ENCODE results near the gene NOS1AP.

NOS1AP gene

DNA sequence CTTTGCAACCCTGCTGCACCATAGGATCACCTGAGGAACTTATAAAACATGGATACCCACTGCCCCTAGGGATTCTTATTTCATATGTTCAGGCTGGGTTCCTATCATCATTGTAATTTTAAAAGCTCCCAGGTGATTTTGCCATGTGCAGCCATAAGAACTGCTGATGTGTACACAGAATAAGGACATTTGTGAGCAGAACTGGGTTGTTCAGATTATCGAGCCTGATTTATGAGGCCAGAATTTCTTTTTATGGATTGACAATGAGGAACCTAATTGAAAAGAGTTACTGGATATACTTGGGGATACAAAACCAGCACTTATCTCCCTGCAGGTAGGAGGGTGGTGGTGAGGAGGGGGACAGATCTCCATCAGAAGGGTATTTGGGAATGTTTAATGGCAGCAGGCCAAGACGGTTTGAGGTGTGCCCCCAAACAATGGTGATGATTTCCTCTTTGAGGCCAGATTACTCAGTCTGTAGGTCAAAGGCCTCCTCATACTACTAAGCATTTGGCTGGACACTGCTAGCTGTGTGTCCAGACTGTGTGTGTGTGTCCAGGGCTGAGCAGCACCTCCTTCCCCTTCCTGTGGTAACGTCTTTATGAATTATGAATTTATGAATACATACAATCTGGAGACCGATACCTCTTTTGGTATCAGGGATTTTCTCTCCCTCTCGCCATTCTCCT is 18.9 kb downstream of the NOS1AP start:
- no peak for DNase-seq (ENCODE audit: low read depth in 1 of 2, low spot score in 1 of 2)

DNA sequence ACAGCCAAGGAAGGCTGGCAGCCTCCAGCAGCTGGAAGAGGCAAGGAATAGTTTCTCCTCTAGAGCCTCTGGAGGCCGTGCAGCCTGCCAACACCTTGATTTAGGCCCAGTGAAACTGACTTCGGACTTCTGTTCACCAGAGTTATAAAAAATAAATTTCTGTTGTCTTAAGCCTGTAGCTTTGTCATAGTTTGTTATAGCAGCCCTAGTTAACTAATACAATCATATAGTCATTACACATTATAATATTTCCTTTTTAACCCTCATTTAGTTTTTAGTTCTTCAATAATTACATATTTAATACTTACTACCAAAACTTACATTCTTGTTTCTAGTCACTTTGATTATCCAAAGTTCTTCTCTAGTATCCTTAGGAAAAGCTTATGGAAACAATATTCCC is 20.3 kb downstream of the NOS1AP start:
- DNase-seq (ENCODE audit: low read depth in 1 of 2, low spot score in 1 of 2), result no peak

DNA sequence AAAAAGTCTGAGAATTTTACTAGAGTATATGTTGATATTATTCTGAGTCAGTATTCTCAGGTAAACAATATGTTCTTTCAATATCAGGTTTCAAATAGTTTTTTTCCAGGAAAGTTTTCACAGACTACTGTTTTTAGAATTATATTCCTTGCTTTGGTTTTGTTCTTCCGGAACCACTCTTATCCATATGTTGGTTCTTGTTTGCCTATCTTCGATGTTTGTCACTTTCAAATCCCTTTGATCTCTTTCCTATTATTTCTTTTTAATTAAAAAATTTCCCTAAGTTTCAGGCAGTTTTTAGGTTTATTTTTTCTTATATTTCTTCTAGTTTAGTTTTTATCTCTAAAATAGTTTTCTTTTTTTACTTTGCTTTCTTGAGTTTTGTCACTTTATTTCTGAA is 20.9 kb downstream of the NOS1AP start:
- DNase-seq (ENCODE audit: low read depth in 1 of 2, low spot score in 1 of 2), result no peak

DNA sequence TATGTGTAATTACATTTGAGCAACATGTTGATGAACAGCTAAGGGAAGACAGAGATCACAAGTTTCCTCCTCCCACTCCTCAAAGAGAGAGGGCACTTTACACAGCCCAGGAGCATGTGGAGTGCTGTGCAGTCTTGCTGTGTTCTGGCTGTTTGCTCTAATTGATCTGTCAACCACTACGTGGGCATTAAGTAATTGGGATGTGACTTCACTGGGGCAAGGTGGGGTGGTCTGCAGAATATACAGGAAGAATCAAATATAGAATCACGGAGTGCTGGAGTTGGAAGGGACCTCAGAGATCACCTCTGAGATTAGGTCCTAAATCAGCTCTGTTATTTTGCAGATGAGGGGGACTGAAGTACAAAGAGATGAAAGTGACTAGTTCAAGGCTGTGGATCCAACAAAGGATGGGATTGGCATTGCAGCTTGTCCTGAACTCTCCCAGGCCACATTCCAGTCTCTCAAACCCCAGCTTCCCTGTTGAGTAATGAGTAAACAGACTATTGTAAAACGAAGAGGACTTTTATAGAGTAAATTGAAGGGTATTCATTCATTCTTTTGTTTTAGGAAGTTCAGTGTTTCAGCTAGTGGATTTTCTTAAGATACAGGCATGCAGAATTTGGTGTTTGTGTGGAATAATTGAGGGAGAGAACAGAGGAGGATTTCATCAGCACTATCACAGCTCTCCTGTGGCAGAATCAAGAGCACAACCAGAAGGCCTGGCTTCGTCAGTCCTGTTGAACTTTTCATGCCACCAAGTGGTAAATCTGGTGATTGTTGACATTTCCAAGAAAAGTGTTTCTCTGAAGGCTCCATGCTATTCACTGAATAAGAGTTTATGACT is 22.4 kb downstream of the NOS1AP start:
- DNase-seq (ENCODE audit: low read depth in 1 of 2, low spot score in 1 of 2), result no peak

DNA sequence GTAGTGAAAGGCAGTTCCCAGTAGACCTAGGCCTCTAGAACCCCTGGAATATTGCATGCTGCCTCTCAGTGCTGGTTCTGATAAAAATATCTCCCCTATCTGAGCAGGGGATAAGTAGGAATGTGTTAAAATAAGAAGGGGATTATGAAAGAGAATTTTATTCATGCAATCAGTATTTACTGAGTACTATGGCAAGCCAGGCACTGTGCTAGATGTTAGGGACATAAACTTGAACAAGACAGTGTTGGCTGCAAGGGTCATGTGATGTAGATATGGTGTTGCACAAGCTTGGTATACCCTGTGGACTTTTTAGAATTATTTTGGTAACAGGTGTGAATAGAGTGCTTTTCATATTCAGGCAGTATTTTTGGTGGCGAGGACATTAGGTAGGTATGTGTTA is 23.6 kb downstream of the NOS1AP start:
- DNase-seq (ENCODE audit: low read depth in 1 of 2, low spot score in 1 of 2), result no peak

DNA sequence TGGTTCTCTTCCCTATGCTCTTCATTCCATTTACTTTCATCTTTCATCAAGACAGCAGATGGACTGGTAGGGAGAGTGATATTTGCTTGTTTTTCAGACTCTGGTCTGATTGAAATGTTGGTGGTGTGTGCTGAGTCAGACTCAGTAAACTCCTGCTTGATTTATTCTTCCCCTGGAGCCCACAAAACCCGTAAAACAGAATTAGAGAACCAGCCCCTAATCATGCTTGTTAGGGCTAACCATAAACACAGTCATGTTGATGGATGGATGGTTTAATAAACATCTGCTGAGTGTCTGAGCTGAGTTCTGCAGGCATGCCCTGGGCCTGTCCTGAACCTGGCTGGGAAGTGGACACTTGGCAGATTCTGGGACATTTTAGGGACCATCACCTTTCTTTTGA is 24.8 kb downstream of the NOS1AP start:
- no peak for DNase-seq (ENCODE audit: low read depth in 1 of 2, low spot score in 1 of 2)

DNA sequence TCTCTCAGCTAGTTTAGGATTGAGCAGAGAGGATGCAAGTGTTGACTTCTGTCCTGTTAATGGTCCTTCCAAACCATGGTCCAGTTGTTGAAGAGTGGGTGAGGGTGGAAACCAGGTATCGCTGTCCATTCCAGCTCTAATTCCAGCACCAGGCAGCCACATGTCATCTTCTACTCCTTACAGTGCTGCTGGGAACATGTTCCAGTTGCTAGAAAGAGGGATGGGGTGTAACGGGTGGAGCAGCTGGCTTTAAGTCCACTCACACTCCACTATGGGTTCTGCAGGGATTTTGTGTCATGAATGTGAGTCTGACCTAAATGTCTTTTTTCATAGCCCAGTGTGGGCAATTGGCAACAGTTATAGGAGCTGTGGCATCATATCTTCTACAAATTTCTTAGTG is 25.2 kb downstream of the NOS1AP start:
- no peak for DNase-seq (ENCODE audit: low read depth in 1 of 2, low spot score in 1 of 2)

DNA sequence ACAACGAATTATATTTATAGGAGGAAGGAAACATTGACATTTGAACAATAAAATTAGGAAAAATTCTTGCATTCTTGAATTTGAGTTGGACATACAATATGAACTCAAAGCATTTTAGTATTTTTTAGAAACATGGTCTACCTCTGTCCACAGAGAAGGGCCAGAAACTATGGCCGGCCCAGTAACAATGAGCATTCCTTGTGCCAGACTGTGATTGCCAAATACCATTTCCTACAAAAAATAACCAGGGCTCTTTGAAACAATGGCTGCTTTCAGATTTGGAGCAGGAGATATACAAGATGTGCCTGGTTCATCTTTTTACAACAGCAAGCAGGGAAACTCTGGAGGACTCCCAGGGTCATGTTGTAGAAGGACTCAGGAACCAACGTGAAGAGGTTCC is 38.4 kb downstream of the NOS1AP start:
- DNase-seq (ENCODE audit: low read depth in 1 of 2, low spot score in 1 of 2), result no peak

DNA sequence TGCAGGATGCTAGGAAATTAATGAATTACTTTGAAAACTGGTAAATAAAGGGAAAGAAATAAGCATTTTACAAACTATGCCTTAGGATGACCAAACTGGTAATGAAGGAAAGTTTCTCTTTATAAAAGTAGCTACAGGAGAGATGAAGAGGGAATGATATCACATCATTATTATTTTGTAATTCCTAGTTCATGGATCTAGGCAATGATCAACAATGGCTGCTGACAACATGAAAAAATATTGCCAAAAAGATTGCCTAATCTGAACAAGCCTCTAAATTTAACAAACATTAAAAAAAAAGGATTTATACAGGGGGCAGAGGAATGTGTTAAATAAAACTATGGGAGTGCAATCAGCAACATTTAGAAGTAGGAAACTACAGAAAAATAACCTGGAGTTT is 38.9 kb downstream of the NOS1AP start:
- no peak for DNase-seq (ENCODE audit: low read depth in 1 of 2, low spot score in 1 of 2)

DNA sequence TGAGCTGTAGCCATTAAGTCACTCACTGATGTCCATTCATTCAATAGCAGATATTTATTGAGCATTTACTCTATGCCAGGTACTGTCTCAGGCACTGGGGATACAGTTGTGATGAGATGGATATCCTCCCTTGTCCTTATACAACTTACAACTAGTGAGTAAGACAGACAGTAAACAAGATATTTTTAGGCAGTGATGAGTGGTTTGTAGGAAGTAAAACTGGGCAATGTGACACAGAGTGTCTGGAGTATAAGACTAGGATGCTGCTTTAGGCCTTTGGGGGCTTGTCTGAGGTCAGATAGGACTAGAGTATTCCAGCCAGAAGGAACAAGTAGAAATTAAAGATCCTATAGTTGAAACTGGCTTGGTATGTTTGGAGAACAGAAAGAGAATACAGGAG is 41.4 kb downstream of the NOS1AP start:
- no peak for DNase-seq (ENCODE audit: low read depth in 1 of 2, low spot score in 1 of 2)

DNA sequence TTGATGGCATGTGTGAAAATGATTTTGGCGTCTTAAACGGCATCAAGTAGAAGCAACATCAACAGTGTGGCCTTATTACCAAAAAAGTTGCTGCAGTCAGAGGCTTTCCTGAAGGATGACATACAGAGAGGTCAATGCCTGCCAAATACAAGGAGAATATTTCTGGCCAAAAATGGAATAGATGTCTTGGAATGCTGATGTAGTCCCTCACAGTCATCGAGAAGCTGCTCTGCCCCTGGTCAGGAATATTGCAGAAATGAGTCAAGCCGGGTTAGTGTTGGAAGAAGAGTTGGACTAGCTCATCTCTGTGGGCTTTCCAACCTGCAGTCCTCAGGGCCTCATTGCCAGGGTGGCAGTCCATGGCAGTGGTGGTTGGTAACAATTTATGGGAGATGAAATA is 42.1 kb downstream of the NOS1AP start:
- DNase-seq (ENCODE audit: low read depth in 1 of 2, low spot score in 1 of 2), result no peak

DNA sequence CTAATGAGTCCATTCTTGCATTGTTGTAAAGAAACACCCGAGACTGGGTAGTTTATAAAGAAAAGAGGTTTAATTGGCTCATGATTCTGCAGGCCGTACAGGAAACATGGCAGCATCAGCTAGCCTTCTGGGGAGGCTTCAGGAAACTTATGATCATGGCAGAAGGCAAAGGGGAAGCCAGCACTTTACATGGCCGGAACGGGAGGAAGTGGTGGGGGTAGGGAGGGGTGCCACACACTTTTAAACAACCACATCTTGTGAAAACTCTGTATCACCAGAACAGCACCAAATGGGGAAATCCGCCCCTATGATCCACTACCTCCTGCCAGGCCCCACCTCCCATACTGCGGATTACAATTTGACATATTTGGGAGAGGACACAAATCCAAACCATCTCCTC is 43.9 kb downstream of the NOS1AP start:
- DNase-seq (ENCODE audit: low read depth in 1 of 2, low spot score in 1 of 2), result no peak

DNA sequence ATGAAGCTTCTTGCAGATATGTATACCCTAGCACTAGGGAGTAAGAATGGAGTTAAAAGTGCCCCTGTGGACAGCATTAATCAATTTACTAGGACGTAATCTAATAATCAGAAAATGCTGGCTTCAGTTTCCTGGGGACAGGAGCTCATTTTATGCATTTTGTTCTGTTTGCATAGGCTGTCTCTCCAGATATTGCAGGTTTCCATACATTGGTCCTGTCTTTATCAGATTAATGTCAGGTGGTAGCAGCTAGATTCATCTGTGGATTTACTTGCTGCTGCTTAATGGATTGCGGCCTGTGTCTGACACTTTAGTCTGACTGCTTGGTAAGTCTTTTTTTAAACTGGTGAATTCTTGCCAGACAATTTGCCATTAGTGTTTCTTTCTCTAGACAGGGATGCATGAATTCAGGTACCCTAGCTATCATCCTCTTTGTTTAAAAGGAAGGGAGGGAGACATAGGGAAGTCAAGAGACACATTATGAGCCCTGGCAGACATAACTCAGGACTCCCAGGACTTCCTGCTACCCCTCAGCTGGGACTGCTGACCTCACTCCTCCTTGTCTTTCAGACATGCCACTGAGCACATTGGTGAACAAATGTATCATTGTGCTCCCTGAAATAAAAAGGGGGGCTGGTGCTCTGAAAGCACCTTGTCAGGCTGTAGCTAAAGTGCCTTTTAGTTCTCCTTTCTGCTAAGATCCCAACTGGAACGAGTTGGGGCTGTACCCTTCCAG is 47.7 kb downstream of the NOS1AP start:
- no peak for DNase-seq (ENCODE audit: low read depth in 1 of 2, low spot score in 1 of 2)

DNA sequence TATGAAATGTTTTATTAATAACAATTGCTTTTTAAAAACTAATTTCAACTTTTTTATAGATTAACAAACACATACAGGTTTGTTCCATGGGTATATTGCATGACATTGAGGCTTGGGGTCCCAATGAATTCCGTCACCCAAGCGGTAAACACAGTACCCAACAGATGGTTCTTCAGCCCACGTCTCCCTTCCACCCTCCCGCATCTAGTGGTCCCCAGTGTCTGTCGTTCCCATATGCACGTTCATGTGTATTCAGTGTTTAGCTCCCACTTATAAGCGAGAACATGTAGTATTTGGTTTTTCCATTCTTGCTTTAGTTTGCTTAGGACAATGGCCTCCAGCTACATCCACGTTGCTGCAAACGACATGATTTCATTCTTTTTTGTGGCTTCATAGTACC is 48.6 kb downstream of the NOS1AP start:
- no peak for DNase-seq (ENCODE audit: low read depth in 1 of 2, low spot score in 1 of 2)

DNA sequence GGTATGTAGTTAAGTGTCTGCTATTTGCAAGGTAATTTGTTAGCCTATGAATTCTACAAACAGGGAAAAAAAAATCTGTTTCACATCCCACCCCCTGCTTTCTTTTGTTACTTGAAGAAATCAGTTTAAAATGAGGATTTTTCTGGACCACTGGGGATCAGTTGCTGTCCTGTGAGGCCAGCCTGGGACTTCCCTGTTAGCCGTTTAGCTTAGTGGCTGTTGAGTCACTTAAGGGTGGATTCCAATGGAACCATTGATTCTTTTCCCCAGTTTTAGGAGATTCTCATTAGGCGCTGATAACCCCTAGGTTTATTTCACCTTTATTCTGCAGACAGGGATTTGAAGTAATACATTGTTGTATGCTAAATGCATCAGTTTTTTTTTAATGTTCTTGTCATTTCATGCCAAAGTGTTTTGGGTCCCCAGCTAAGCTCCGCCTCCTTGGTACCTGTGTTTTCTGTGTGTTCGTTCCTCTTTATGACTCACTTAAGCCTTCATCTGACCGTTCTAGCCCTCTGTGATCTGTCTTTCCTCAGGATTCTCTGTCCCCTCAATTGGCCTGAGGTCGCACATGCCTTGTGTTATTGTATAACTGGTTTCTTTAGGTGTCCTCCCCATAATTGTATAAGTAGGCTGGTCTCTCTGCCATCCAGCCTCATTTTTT is 59.3 kb downstream of the NOS1AP start:
- no peak for DNase-seq (ENCODE audit: low read depth in 1 of 2, low spot score in 1 of 2)

DNA sequence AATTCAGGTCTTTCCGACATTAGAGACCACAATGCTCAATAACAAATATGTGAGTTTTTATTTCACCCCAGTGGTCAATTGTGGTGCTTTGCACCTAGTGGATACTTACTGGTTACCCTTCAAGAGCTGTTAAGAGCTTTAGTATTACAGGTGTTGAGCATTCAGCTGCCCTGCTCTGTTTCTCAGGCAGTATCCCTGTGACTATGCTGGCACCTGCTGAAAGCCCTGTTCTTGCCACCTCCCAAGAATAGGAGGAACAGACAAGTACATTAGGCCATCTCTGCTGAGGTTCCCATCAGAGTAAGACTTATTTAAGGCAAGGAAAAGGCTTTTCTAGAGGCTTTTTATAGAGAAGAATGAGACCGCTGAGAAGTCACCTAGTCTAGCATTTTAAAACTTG is 60.8 kb downstream of the NOS1AP start:
- no peak for DNase-seq (ENCODE audit: low read depth in 1 of 2, low spot score in 1 of 2)

DNA sequence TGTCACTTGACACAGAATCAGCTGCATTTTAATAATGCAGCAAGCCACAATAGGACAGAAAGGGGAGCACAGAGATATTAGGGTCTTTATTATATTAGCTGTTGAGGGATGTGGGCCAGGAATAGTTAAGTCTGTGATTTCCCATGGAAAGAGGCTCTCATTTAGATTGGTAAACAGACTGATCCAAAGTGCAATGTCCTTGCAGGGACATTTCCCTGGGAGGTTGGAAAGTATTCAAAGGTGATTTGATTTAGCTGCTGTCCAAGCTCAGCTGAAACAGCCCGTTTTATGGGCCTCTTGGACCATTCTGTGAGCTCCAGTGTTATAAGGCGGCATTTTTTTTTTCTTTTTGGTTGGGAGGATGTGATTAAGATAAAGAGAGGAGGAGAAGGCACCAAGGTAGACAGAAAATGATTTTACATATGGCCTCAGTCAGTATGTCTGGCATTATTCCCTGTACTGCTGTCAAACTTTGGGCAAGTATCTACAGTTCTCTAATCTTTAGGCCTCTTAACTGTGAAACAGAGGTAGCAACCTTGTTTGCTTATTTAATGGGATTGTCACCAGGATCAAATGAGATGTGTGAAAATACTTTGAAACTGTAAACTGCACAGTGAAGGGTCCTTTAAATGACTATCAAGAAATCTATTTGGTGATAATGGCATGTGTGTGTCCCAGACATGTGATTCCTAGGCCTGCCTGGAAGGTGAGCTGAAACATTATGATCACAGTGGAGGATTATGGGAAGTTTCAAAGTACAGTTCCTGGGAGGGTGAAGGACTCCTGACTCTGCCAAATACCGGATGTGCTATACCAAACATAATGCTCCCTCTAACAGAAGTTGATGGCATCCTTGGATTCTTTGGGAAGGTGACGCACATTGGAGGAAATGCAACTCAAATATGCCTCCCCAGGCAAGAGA is 62.2 kb downstream of the NOS1AP start:
- no peak for DNase-seq (ENCODE audit: low read depth in 1 of 2, low spot score in 1 of 2)

DNA sequence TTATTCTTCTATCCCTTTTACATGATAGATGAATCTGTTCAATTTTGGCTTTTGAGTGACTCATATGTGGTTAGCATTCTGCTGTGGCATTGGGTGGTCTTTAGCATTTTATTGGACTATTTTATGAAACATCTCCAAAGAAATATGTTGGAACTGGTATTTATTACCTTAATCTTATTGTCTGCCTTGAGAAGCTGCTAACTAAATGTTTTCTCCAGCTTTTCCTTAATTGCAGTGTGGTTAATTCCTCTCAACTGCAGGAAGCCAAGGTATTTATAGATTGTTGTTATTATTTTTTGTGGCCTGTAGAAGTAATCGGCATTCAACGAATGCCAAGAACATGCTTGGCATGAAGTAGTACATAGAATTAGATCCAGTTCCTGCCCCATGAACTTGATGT is 64.1 kb downstream of the NOS1AP start:
- DNase-seq (ENCODE audit: low read depth in 1 of 2, low spot score in 1 of 2), result no peak

DNA sequence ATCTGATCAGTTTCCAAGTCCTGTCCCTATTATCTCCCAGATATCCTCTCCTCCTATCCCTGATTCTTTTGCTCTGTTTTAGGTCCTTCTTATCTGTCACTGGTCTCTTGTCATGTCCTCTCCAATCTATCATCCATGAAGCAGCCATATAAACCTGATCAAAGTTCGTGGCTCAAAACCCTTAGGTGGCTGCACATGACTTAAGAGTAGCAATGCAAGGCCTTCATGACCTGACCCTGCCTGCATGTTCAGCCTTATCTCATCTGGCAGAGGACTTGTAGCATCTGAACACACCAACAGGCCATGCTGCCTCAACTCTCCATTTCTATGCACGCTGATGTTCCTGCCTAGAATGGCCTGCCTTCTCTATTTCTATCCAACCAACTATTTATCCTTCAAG is 65.2 kb downstream of the NOS1AP start:
- DNase-seq (ENCODE audit: low read depth in 1 of 2, low spot score in 1 of 2), result no peak

DNA sequence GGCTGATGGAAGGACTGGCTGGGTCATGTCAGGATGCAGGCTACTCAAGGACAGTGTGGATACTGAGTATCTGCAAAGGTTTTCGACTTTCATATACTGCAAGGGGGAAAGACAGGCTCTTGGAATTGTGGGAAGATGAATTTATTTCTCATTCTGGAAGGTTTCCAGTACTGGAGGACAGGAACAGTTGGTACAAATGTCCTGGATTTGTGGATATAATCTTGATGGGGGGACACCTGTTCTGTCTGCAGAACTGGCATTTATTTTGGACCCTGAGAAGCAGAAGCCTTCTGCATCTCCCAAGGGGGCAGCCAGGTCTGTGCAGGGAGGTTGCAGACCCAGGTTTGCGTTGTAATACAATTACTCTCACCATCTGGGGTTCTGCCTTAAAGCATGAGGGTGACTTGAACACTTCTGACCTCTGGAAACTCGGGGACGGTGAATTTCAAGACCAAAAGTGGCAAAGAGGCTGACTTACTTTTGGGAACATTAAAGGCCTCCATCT is 65.8 kb downstream of the NOS1AP start:
- no peak for DNase-seq (ENCODE audit: low read depth in 1 of 2, low spot score in 1 of 2)
